ENCODE measurements around the gene PDILT.

DNA sequence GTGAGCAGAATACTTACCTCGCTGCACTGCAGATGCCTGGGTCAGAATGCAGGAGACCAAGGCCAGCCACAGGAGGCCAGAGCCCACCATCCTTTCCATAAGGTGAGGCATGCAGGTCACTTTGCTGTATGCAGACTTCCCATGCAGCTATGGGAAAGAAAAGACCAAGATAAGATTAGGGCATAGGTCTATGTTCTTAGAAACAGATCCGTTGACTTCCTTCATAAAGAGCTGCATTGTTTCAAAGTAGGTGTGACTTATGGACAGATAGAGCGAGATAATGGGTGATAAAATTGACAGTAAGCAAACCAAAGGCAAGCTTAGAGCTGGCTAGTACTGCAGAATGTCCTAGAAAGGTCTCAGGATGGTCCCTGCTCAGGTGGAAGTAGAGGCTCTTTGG is 78.2 kb downstream of the PDILT start:
- TF ChIP-seq CTCF (conservative IDR thresholded peaks at IDR 0.05; ENCODE audit: low read depth in 2 of 2) (no peak), POLR2AphosphoS5 (IDR thresholded peaks at IDR 0.05; ENCODE audit: low read depth) (no peak), EZH2 (IDR thresholded peaks at IDR 0.05; ENCODE audit: low read depth, unreplicated experiment) (no peak), ZNF331 (CRISPR knock-in tag; IDR thresholded peaks at IDR 0.05; ENCODE audit: low read depth) (no peak)
- TF ChIP-seq, protein P1, sequence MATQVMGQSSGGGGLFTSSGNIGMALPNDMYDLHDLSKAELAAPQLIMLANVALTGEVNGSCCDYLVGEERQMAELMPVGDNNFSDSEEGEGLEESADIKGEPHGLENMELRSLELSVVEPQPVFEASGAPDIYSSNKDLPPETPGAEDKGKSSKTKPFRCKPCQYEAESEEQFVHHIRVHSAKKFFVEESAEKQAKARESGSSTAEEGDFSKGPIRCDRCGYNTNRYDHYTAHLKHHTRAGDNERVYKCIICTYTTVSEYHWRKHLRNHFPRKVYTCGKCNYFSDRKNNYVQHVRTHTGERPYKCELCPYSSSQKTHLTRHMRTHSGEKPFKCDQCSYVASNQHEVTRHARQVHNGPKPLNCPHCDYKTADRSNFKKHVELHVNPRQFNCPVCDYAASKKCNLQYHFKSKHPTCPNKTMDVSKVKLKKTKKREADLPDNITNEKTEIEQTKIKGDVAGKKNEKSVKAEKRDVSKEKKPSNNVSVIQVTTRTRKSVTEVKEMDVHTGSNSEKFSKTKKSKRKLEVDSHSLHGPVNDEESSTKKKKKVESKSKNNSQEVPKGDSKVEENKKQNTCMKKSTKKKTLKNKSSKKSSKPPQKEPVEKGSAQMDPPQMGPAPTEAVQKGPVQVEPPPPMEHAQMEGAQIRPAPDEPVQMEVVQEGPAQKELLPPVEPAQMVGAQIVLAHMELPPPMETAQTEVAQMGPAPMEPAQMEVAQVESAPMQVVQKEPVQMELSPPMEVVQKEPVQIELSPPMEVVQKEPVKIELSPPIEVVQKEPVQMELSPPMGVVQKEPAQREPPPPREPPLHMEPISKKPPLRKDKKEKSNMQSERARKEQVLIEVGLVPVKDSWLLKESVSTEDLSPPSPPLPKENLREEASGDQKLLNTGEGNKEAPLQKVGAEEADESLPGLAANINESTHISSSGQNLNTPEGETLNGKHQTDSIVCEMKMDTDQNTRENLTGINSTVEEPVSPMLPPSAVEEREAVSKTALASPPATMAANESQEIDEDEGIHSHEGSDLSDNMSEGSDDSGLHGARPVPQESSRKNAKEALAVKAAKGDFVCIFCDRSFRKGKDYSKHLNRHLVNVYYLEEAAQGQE (IDR thresholded peaks at IDR 0.05; ENCODE audit: unreplicated experiment), result no peak
